CD4-positive, alpha-beta T cell treated with Interferon gamma for 1 hour (primary cell): ENCODE data around the gene RGL4.
"Not testable (repeated sequence)": the region's sequence is repeated elsewhere in the genome, so short reads cannot be mapped to it uniquely, and the experiment has no call there.

ENCODE experiments used
- DNase-seq: peaks from one replicate; pipeline ENCODE4 v3.0.0-alpha.2; 2020

RGL4 gene

GRCh38 chr22:23690713-23691112 lies at the start of gene RGL4:
Gene RGL4, plus strand, starts transcription at chr22:23691013. Its CDS starts 1,018 bp downstream, at chr22:23692031.
- DNase-seq, result no peak

GRCh38 chr22:23646526-23646925 lies 44.3 kb upstream of the RGL4 start:
- DNase-seq, result not testable (repeated sequence)

GRCh38 chr22:23649071-23649501 lies 41.7 kb upstream of the RGL4 start:
- DNase-seq, result no peak

GRCh38 chr22:23651676-23652075 lies 39.1 kb upstream of the RGL4 start:
- no peak for DNase-seq

- no peak for DNase-seq
These were observed 38.5 kb upstream of the RGL4 start for GRCh38 chr22:23652286-23652685.

GRCh38 chr22:23652711-23653110 lies 38.1 kb upstream of the RGL4 start:
- no peak for DNase-seq

- DNase-seq, result no peak
These were observed 34.8 kb upstream of the RGL4 start for GRCh38 chr22:23655891-23656475.

GRCh38 chr22:23657727-23658126 lies 33.1 kb upstream of the RGL4 start:
- DNase-seq, result no peak

- not testable (repeated sequence) for DNase-seq
These were observed 30.4 kb upstream of the RGL4 start for GRCh38 chr22:23660381-23660780.

GRCh38 chr22:23670378-23671295 lies 20.2 kb upstream of the RGL4 start:
- no peak for DNase-seq

GRCh38 chr22:23671387-23671786 lies 19.4 kb upstream of the RGL4 start:
- not testable (repeated sequence) for DNase-seq

- not testable (repeated sequence) for DNase-seq
These were observed 18.3 kb upstream of the RGL4 start for GRCh38 chr22:23672307-23673049.

- DNase-seq, result no peak
These were observed 17.7 kb upstream of the RGL4 start for GRCh38 chr22:23673050-23673620.

- DNase-seq, result no peak
These were observed 16.8 kb upstream of the RGL4 start for GRCh38 chr22:23673826-23674690.

- DNase-seq, result not testable (repeated sequence)
These were observed 15.8 kb upstream of the RGL4 start for GRCh38 chr22:23674886-23675501.

GRCh38 chr22:23675502-23676415 lies 15.1 kb upstream of the RGL4 start:
- DNase-seq, result peak; percentile 22

- not testable (repeated sequence) for DNase-seq
These were observed 13.7 kb upstream of the RGL4 start for GRCh38 chr22:23676841-23677700.

- DNase-seq, result no peak
These were observed 13.2 kb upstream of the RGL4 start for GRCh38 chr22:23677701-23677995.

- DNase-seq, result no peak
These were observed 12.7 kb upstream of the RGL4 start for GRCh38 chr22:23678133-23678532.
